SK-N-SH (cell line): ENCODE data around the gene CCDC152. TPM values are rescaled to one million over a fixed set of nuclear protein-coding genes. Genes with fewer than 3 reads are reported as not detected.

Experiments used
- CTCF ChIA-PET: fragments of 300-600, 350-600 bp; formaldehyde crosslinking; extraction: SDS; loops from one replicate; lab custom pipeline; 2021; lab: Yijun Ruan, JAX
- POLR2A ChIA-PET: fragments of 350-600 bp; sonication (Branson Sonifier 250); formaldehyde crosslinking; extraction: SDS; loops from one replicate; lab custom pipeline; 2020; ENCODE audit warnings: antibody characterized with exemption, inconsistent platforms; lab: Yijun Ruan, JAX
- DNase-seq: peaks from one replicate; pipeline ENCODE4 v3.0.0; 2012
- H2AFZ ChIP-seq: fragments of 200-600 bp; sonication (generic); 2 replicates; pipeline ENCODE4 v1.8.1; 2016; ENCODE audit warnings: antibody characterized with exemption, mild to moderate bottlenecking, low read depth
- H3F3A ChIP-seq: fragments of 200-600 bp; sonication (generic); replicated peaks from 2 replicates; pipeline ENCODE3; 2016; ENCODE audit warnings: antibody characterized with exemption, mild to moderate bottlenecking; ENCODE audit not compliant: insufficient read depth
- H3K27ac ChIP-seq, 2 experiments: fragments of 200-500 bp in 1 of 2; fragments of 200-600 bp in 1 of 2; sonication (Bioruptor generic) in 1 of 2; sonication (generic), shearing (Covaris generic) in 1 of 2; 2 replicates each; pipeline versions ENCODE4 v1.5.1 to v1.6.1; 2014 to 2016; ENCODE audit warnings: low read depth in 2 of 2, inconsistent platforms in 1 of 2, low read length in 1 of 2, mild to moderate bottlenecking in 1 of 2, mixed read lengths in 1 of 2
- H3K27me3 ChIP-seq: fragments of 200-600 bp; sonication (generic), shearing (Covaris generic); 2 replicates; pipeline ENCODE4 v1.6.1; 2016; ENCODE audit warnings: mixed run types; ENCODE audit not compliant: insufficient read depth
- H3K36me3 ChIP-seq, 2 experiments: fragments of 200-500 bp in 1 of 2; fragments of 200-600 bp in 1 of 2; sonication (Bioruptor generic) in 1 of 2; sonication (generic) in 1 of 2; replicated peaks in 1 of 2; 2 replicates each; pipeline versions ENCODE3 to v1.5.1; 2014 to 2016; ENCODE audit warnings: low read length in 1 of 2, mild to moderate bottlenecking in 1 of 2; ENCODE audit not compliant: insufficient read depth in 2 of 2, control insufficient read depth in 1 of 2
- H3K4me1 ChIP-seq, 2 experiments: fragments of 200-500 bp in 1 of 2; fragments of 200-600 bp in 1 of 2; sonication (Bioruptor generic) in 1 of 2; sonication (generic), shearing (Covaris generic) in 1 of 2; 2 replicates each; pipeline versions ENCODE4 v1.5.1 to v1.6.1; 2014 to 2016; ENCODE audit warnings: low read depth in 1 of 2, low read length in 1 of 2, mixed run types in 1 of 2; ENCODE audit not compliant: insufficient read depth in 2 of 2, control insufficient read depth in 1 of 2
- H3K4me2 ChIP-seq: fragments of 200-600 bp; sonication (generic), shearing (Covaris generic); 2 replicates; pipeline ENCODE4 v1.6.1; 2017; ENCODE audit warnings: mixed run types
- H3K4me3 ChIP-seq, 2 experiments: fragments of 200-500 bp in 1 of 2; fragments of 200-600 bp in 1 of 2; sonication (Bioruptor generic) in 1 of 2; sonication (generic), shearing (Covaris generic) in 1 of 2; 2 replicates each; pipeline versions ENCODE4 v1.5.1 to v1.8.1; 2014 to 2016; ENCODE audit warnings: low read depth in 2 of 2, inconsistent platforms in 1 of 2, low read length in 1 of 2, mild to moderate bottlenecking in 1 of 2, mixed read lengths in 1 of 2, moderate library complexity in 1 of 2
- H3K79me2 ChIP-seq: fragments of 200-600 bp; sonication (generic); 2 replicates; pipeline ENCODE4 v1.8.1; 2017; ENCODE audit warnings: mild to moderate bottlenecking; ENCODE audit not compliant: insufficient read depth
- H3K9ac ChIP-seq: fragments of 200-600 bp; sonication (generic); 2 replicates; pipeline ENCODE4 v1.6.1; 2017; ENCODE audit warnings: mixed run types
- H3K9me2 ChIP-seq: fragments of 200-600 bp; sonication (generic); 2 replicates; pipeline ENCODE4 v1.6.1; 2017; ENCODE audit warnings: mixed run types
- H3K9me3 ChIP-seq: fragments of 200-600 bp; sonication (generic); 2 replicates; pipeline ENCODE4 v1.6.1; 2017; ENCODE audit warnings: mixed run types, mild to moderate bottlenecking, moderate library complexity
- H4K20me1 ChIP-seq: fragments of 200-600 bp; sonication (generic); 2 replicates; pipeline ENCODE4 v1.6.1; 2017; ENCODE audit warnings: mild to moderate bottlenecking, mixed run types; ENCODE audit not compliant: insufficient read depth
- ELF1 ChIP-seq: IDR thresholded peaks from 2 replicates; pipeline ENCODE4 v1.4.0; 2012
- NFIC ChIP-seq: IDR thresholded peaks from 2 replicates; pipeline ENCODE4 v1.4.0; 2012; ENCODE audit warnings: borderline replicate concordance
- REST ChIP-seq: IDR thresholded peaks from 2 replicates; pipeline ENCODE4 v1.6.1; 2012; ENCODE audit warnings: mild to moderate bottlenecking, low read depth, low read length, moderate library complexity
- SIN3A ChIP-seq: IDR thresholded peaks from 2 replicates; pipeline ENCODE4 v1.6.1; 2012; ENCODE audit warnings: low read depth, mild to moderate bottlenecking, low read length, moderate library complexity, borderline replicate concordance
- ZBTB33 ChIP-seq: IDR thresholded peaks from 2 replicates; pipeline ENCODE4 v1.4.0; 2012; ENCODE audit warnings: low read depth, borderline replicate concordance
- WGBS: methylation state at CpG from one replicate; pipeline ENCODE4 v1.1.6; 2017; ENCODE audit warnings: low lambda C conversion rate; 5-methylcytosine and 5-hydroxymethylcytosine counted together
- polyA plus RNA-seq, 3 experiments: library from polyadenylated mRNA; depleted of rRNA; stranded (reverse); fragments of >200 nt; gene quantifications; 2 replicates each; pipeline ENCODE4 v1.2.3, GENCODE V29; 2012

The CCDC152 gene
- polyA plus RNA-seq, 1 of the 3 experiments (the other 2 are of a cell fraction): 2.1 TPM

GRCh38 chr5:42753099-42753498 lies 3.5 kb upstream of the CCDC152 start:
- Histone ChIP-seq H3K9me2 (no peaks in the 10 kb centered on the region), H3K9ac (no peak overlapping the region), H3K4me2 (no peak overlapping the region), H2AFZ (no peak overlapping the region), H3K79me2 (no peaks in the 10 kb centered on the region), H3K27ac (no peak overlapping the region), H3K4me3 (no peak overlapping the region), H4K20me1 (no peaks in the 10 kb centered on the region), H3F3A (peaks cover 6% of the 10 kb centered on the region), H3K9me3 (no peaks in the 10 kb centered on the region), H3K4me1 (peaks cover 0 to 4% of the 10 kb centered on the region in 2 experiments; a peak in 1 of 4 replicates), H3K36me3 (no peaks in the 10 kb centered on the region), H3K27me3 (no peaks in the 10 kb centered on the region)
- WGBS: 57% methylated on average over 3 of the region's 3 CpGs
- TF ChIP-seq SIN3A: no peak
- POLR2A ChIA-PET: no interaction called here
- CTCF ChIA-PET: interaction anchor here (1.4 to 4.6 kb wide), 2 partner anchors 15 to 170 kb away, joined by 6 to 22 read pairs; no protein-coding TSS in a partner anchor
- DNase-seq: no peak

GRCh38 chr5:42759456-42759855 lies 2.8 kb downstream of the CCDC152 start:
- Histone ChIP-seq H3K9me2 (no peaks in the 10 kb centered on the region), H4K20me1 (no peaks in the 10 kb centered on the region), H3K9me3 (no peaks in the 10 kb centered on the region), H3K27ac (no peak overlapping the region), H3F3A (no peaks in the 10 kb centered on the region), H3K4me2 (no peak overlapping the region), H3K79me2 (no peaks in the 10 kb centered on the region), H3K4me1 (peaks cover 0 to 4% of the 10 kb centered on the region in 2 experiments; a peak in 1 of 4 replicates), H3K36me3 (peaks cover 4 to 5% of the 10 kb centered on the region in 2 experiments), H3K9ac (no peak overlapping the region)
- ChIA-PET CTCF (no interaction called here), POLR2A (no interaction called here)
- 22% methylated on average over 2 of the region's 2 CpGs for WGBS
- no peak for TF ChIP-seq NFIC
- no peak for TF ChIP-seq REST
- TF ChIP-seq, all 33 proteins: peak for 0
- H2AFZ ChIP-seq: no peak overlapping the region
- DNase-seq: no peak
- no peak overlapping the region for H3K4me3 ChIP-seq
- no peaks in the 10 kb centered on the region for H3K27me3 ChIP-seq

GRCh38 chr5:42760426-42760825 lies 3.8 kb downstream of the CCDC152 start:
- H2AFZ ChIP-seq: no peak overlapping the region
- H3K79me2 ChIP-seq: no peaks in the 10 kb centered on the region
- peaks cover 0 to 4% of the 10 kb centered on the region in 2 experiments; a peak in 1 of 4 replicates for H3K4me1 ChIP-seq
- no peak for DNase-seq
- CTCF ChIA-PET: no interaction called here
- peaks cover 4 to 5% of the 10 kb centered on the region in 2 experiments for H3K36me3 ChIP-seq
- TF ChIP-seq ZBTB33 (no peak), ELF1 (no peak)
- TF ChIP-seq, all 33 proteins: peak for 0
- no peaks in the 10 kb centered on the region for H3F3A ChIP-seq
- no peaks in the 10 kb centered on the region for H3K9me2 ChIP-seq
- no peak overlapping the region for H3K27ac ChIP-seq
- 90% methylated on average over 4 of the region's 4 CpGs for WGBS
- POLR2A ChIA-PET: no interaction called here
- no peak overlapping the region for H3K4me2 ChIP-seq
- no peak overlapping the region for H3K9ac ChIP-seq
- no peaks in the 10 kb centered on the region for H4K20me1 ChIP-seq
- no peak overlapping the region for H3K4me3 ChIP-seq
- no peaks in the 10 kb centered on the region for H3K9me3 ChIP-seq
- H3K27me3 ChIP-seq: no peaks in the 10 kb centered on the region
